Mesothelial cell of epicardium (in vitro differentiated cells): ENCODE data around the gene KCNK1. TPM values are rescaled to one million over a fixed set of nuclear protein-coding genes. Genes with fewer than 3 reads are reported as not detected.

Source experiments
- DNase-seq, 2 experiments: peaks; one replicate each; pipeline ENCODE4 v3.0.0; 2021; ENCODE audit warnings: low spot score in 2 of 2; ENCODE audit not compliant: unreplicated experiment in 2 of 2
- H3K27ac Mint-ChIP-seq: 2 replicates; pipeline ENCODE4 v1.8.0; 2021; ENCODE audit warnings: mixed read lengths
- H3K27me3 Mint-ChIP-seq: 2 replicates; pipeline ENCODE4 v1.8.0; 2021; ENCODE audit warnings: low read depth, mixed read lengths
- H3K36me3 Mint-ChIP-seq: 2 replicates; pipeline ENCODE4 v1.8.0; 2021; ENCODE audit warnings: mixed read lengths
- H3K4me1 Mint-ChIP-seq: 2 replicates; pipeline ENCODE4 v1.8.0; 2021; ENCODE audit warnings: mixed read lengths
- H3K4me3 Mint-ChIP-seq: 2 replicates; pipeline ENCODE4 v1.8.0; 2021; ENCODE audit warnings: mild to moderate bottlenecking, moderate library complexity, mixed read lengths
- H3K9me3 Mint-ChIP-seq: 2 replicates; pipeline ENCODE4 v1.8.0; 2021; ENCODE audit warnings: mixed read lengths
- CTCF ChIP-seq: fragments of 200-600 bp; sonication (generic); IDR thresholded peaks from one replicate; pipeline ENCODE4 v1.5.0; 2021; ENCODE audit warnings: antibody characterized with exemption; ENCODE audit not compliant: unreplicated experiment
- total RNA-seq: library from RNA; stranded (reverse); gene quantifications from 3 replicates; pipeline ENCODE4 v1.2.1, GENCODE V29; 2021

The KCNK1 gene
- total RNA-seq, 1 donor from 2014 or later = 14.6 TPM

DNA sequence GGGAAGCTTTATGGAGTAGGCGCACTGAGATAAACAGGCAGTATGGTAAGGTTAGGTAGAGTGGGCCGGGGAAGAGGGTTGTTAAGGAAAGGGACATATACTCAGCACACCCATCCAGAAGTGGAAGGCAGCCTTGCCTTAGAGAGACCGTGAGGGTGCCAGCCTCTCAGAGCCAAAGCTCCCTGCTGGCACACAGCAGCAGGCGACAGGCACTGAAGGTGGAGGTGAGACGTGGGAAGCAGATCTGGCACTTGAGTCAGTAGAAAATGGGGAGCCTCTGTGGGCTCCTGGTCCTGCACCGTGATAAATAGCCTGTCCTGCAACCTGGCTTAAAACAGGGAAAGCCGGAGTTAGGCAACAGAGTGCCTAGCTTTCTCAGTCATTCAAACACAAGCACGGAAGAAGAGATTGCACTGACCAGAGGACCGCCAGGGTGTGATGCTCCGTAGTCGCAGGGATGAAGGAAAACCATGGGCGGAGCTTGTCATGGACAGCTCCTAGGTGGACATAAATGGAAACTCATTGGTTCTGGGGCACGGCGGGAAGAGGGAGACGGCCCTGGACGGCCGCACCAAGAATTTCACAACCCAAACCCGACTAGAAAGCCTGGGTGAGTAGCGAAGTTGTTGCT lies 15.5 kb downstream of the KCNK1 start:
- DNase-seq = no peak
- no peak for TF ChIP-seq CTCF
- no peak overlapping the region for H3K27ac Mint-ChIP-seq
- peaks cover 7% of the 10 kb centered on the region for H3K4me1 Mint-ChIP-seq
- H3K27me3 Mint-ChIP-seq = no peaks in the 10 kb centered on the region
- H3K9me3 Mint-ChIP-seq = no peaks in the 10 kb centered on the region
- peaks cover 18% of the 10 kb centered on the region for H3K36me3 Mint-ChIP-seq
- H3K4me3 Mint-ChIP-seq = no peak overlapping the region

- H3K4me1 Mint-ChIP-seq = peaks cover 16% of the 10 kb centered on the region
- no peak for DNase-seq
- H3K27ac Mint-ChIP-seq = no peak overlapping the region
- peaks cover 28% of the 10 kb centered on the region for H3K36me3 Mint-ChIP-seq
- no peaks in the 10 kb centered on the region for H3K27me3 Mint-ChIP-seq
- H3K4me3 Mint-ChIP-seq = no peak overlapping the region
- H3K9me3 Mint-ChIP-seq = peaks cover 9% of the 10 kb centered on the region
- TF ChIP-seq CTCF = no peak
Measured at GRCh38 chr1:233631810-233632405, 18.0 kb downstream of the KCNK1 start.

DNA sequence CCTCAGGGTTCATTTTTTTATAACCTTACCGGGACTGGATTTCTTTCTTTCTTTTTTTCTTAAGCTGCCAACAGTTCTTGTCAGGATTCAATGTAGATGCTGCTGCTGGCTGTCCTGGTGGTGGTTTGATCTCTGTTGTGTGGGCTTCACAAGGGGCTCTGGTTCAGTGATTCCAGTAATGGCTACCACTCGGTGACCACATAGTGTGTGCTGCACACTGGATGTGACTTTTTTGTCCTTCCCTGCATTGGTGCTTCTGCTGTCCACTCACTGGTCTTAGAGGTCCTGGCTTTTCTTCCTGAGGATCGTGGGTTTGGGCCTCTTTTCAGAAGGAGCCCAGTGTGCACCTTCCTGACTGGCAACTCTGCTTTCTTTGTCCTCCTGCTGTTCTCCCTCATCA lies 18.5 kb downstream of the KCNK1 start:
- no peak overlapping the region for H3K4me3 Mint-ChIP-seq
- DNase-seq = no peak
- peaks cover 16% of the 10 kb centered on the region for H3K4me1 Mint-ChIP-seq
- no peaks in the 10 kb centered on the region for H3K27me3 Mint-ChIP-seq
- TF ChIP-seq CTCF = no peak
- no peak overlapping the region for H3K27ac Mint-ChIP-seq
- peaks cover 9% of the 10 kb centered on the region for H3K9me3 Mint-ChIP-seq
- peaks cover 29% of the 10 kb centered on the region for H3K36me3 Mint-ChIP-seq

DNA sequence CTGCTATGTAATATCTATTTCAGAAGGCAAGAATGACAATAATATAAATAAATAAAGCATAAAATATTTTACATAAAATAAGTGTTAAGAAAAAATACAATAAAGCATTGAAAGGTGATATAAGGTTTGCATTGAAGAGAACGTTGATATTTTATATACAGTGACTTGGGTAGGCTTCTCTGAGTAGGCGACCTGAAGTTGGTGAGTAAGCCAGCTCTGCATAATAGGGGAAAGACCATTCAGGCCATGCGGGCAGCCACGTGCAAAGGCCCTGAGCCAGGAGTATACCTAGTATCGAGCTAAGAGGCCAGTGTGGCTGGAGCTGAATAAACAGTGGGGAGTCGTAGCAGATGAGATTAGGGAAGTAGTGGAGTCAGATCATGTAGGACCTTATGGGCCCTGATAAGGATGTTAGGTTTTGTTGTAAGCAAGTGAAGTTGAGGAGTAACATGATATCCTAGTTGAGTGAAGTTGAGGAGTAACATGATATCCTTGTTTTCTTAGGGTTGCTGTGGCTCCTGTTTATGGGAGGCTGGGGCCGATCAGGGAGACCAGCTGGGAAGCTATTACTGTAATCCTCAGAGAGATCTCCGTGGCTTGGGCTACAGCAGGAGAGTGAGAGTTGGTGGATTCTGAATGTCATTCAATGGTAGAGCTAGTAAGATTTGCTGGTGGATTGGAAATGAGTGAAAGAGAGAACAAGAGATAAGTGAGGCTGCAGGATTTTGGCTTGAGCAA lies 22.0 kb downstream of the KCNK1 start:
- Mint-ChIP-seq H3K27me3 (no peaks in the 10 kb centered on the region), H3K36me3 (peaks cover 18% of the 10 kb centered on the region), H3K4me1 (peaks cover 16% of the 10 kb centered on the region), H3K4me3 (no peak overlapping the region), H3K9me3 (peaks cover 9% of the 10 kb centered on the region), H3K27ac (peak overlapping the region; percentile 27)
- DNase-seq = no peak
- no peak for TF ChIP-seq CTCF

DNA sequence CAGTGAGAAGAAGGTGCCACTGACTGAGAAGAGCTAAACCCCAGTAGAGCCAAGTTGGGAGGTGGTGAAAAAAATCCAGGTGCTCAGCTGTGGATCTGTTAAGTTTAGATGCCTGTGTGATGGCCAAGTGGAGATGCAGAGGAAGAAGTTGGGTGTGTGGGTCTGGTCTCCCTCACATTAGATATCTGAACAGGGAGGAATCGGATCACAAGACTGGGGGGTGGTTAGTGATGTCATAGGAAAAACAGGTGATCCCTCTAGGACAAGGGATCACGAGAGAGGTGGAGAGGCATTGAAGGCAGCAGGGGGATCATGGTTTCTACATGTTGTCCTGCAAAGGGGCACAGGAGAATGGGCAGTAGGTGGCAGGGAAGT lies 22.6 kb downstream of the KCNK1 start:
- DNase-seq = no peak
- no peak for TF ChIP-seq CTCF
- Mint-ChIP-seq H3K27me3 (no peaks in the 10 kb centered on the region), H3K9me3 (peaks cover 9% of the 10 kb centered on the region), H3K36me3 (peaks cover 16% of the 10 kb centered on the region), H3K4me1 (peaks cover 13% of the 10 kb centered on the region), H3K4me3 (no peak overlapping the region), H3K27ac (peak overlapping the region; percentile 27)
